ENCODE measurements around the gene CACHD1.

The CACHD1 gene

GRCh38 chr1:64518692-64519481 lies 49.0 kb downstream of the CACHD1 start:
- no peak overlapping the region for H3K4me3 ChIP-seq (ENCODE audit: low read depth, low read length)
- H3K27me3 ChIP-seq (ENCODE audit: insufficient read depth, low read depth, severe bottlenecking): no peaks in the 10 kb centered on the region
- no peak for DNase-seq
- H3K36me3 ChIP-seq: no peaks in the 10 kb centered on the region
- TF ChIP-seq, protein P1, sequence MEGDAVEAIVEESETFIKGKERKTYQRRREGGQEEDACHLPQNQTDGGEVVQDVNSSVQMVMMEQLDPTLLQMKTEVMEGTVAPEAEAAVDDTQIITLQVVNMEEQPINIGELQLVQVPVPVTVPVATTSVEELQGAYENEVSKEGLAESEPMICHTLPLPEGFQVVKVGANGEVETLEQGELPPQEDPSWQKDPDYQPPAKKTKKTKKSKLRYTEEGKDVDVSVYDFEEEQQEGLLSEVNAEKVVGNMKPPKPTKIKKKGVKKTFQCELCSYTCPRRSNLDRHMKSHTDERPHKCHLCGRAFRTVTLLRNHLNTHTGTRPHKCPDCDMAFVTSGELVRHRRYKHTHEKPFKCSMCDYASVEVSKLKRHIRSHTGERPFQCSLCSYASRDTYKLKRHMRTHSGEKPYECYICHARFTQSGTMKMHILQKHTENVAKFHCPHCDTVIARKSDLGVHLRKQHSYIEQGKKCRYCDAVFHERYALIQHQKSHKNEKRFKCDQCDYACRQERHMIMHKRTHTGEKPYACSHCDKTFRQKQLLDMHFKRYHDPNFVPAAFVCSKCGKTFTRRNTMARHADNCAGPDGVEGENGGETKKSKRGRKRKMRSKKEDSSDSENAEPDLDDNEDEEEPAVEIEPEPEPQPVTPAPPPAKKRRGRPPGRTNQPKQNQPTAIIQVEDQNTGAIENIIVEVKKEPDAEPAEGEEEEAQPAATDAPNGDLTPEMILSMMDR (IDR thresholded peaks at IDR 0.05; ENCODE audit: low read depth, low read length): no peak
- H3K9me3 ChIP-seq (ENCODE audit: severe bottlenecking): no peaks in the 10 kb centered on the region
- no peak overlapping the region for H3K27ac ChIP-seq

DNA sequence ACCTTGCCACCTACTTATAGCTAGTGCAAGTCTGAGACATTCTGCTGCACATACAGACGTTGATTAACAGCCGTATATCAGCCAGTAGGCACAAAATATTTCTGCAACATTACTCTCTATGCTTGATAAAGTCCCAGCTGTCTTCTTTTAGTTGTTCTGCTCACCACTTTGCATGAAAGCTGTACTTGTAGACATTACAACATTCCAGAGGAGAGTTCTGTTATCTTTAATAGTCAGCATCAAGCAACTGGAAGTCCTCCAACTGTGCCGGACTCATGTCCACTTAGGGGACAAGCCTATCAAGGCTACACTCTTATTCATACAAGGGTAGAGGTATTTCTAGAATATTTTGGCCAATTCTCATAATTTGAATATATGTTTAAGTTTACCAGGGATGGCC lies 50.0 kb downstream of the CACHD1 start:
- H3K27ac ChIP-seq: no peak overlapping the region
- TF ChIP-seq, protein P1 (IDR thresholded peaks at IDR 0.05; ENCODE audit: low read depth, low read length): no peak
- no peak for DNase-seq
- no peak overlapping the region for H3K4me3 ChIP-seq (ENCODE audit: low read depth, low read length)
- H3K36me3 ChIP-seq: no peaks in the 10 kb centered on the region
- H3K27me3 ChIP-seq (ENCODE audit: insufficient read depth, low read depth, severe bottlenecking): no peaks in the 10 kb centered on the region
- no peaks in the 10 kb centered on the region for H3K9me3 ChIP-seq (ENCODE audit: severe bottlenecking)

DNA sequence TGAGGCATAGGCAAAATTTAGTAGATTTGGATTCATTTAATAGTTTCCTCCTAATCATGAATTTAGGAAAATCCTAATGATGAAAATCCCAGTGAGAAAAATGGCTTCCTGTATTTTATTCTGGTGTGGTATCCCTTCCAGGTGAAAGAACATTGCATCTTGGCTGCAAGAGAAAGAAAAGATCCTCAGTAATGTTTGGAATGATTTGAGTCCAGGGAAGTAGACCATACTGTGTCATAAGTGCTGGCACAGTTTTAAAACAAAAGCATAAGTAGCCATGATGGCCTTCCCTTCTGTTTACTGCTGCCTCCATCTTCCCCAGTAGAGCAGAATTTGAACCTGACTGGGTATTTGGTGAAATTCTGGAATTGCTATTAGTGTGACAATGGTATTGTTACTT lies 52.8 kb downstream of the CACHD1 start:
- H3K9me3 ChIP-seq (ENCODE audit: severe bottlenecking): no peaks in the 10 kb centered on the region

GRCh38 chr1:64523413-64524337 lies 53.7 kb downstream of the CACHD1 start:
- H3K4me3 ChIP-seq (ENCODE audit: low read depth, low read length): no peak overlapping the region
- no peak overlapping the region for H3K27ac ChIP-seq
- H3K36me3 ChIP-seq: no peaks in the 10 kb centered on the region
- H3K27me3 ChIP-seq (ENCODE audit: insufficient read depth, low read depth, severe bottlenecking): no peaks in the 10 kb centered on the region
- H3K9me3 ChIP-seq (ENCODE audit: severe bottlenecking): no peaks in the 10 kb centered on the region
- DNase-seq: no peak
- TF ChIP-seq, protein P1 (IDR thresholded peaks at IDR 0.05; ENCODE audit: low read depth, low read length): no peak

More for the DNA sequence above, 52.8 kb downstream of the CACHD1 start:
- H3K27me3 ChIP-seq (ENCODE audit: insufficient read depth, low read depth, severe bottlenecking): no peaks in the 10 kb centered on the region
- H3K27ac ChIP-seq: no peak overlapping the region
- H3K4me3 ChIP-seq (ENCODE audit: low read depth, low read length): no peak overlapping the region
- no peak for DNase-seq
- no peaks in the 10 kb centered on the region for H3K36me3 ChIP-seq
- TF ChIP-seq, protein P1 (IDR thresholded peaks at IDR 0.05; ENCODE audit: low read depth, low read length): no peak

GRCh38 chr1:64524614-64525013 lies 54.7 kb downstream of the CACHD1 start:
- Histone ChIP-seq H3K27me3 (ENCODE audit: insufficient read depth, low read depth, severe bottlenecking) (no peaks in the 10 kb centered on the region), H3K4me3 (ENCODE audit: low read depth, low read length) (no peak overlapping the region), H3K36me3 (no peaks in the 10 kb centered on the region), H3K27ac (no peak overlapping the region), H3K9me3 (ENCODE audit: severe bottlenecking) (no peaks in the 10 kb centered on the region)
- TF ChIP-seq, protein P1 (IDR thresholded peaks at IDR 0.05; ENCODE audit: low read depth, low read length): no peak
- DNase-seq: no peak
